H9 (cell line): ENCODE results near the gene IGFBP3. TPM values are rescaled to one million over a fixed set of nuclear protein-coding genes. Genes with fewer than 3 reads are reported as not detected.

Source experiments
- DNase-seq: peaks from one replicate; pipeline ENCODE4 v3.0.0-alpha.2; 2017
- H2AFZ ChIP-seq: one replicate; pipeline ENCODE4 v1.6.1; 2013; ENCODE audit warnings: mild to moderate bottlenecking, low read length, control low read depth, moderate library complexity
- H2AK5ac ChIP-seq: 2 replicates; pipeline ENCODE4 v1.6.1; 2013; ENCODE audit warnings: low read length, control low read depth, mixed read lengths; ENCODE audit not compliant: insufficient read length
- H2BK120ac ChIP-seq: one replicate; pipeline ENCODE4 v1.6.1; 2013; ENCODE audit warnings: low read depth, mild to moderate bottlenecking, low read length, control low read depth, inconsistent platforms; ENCODE audit not compliant: poor library complexity, severe bottlenecking
- H2BK12ac ChIP-seq: 2 replicates; pipeline ENCODE4 v1.6.1; 2013; ENCODE audit warnings: low read length, control low read depth, mixed read lengths, low read depth; ENCODE audit not compliant: insufficient read length
- H2BK15ac ChIP-seq: 2 replicates; pipeline ENCODE4 v1.6.1; 2013; ENCODE audit warnings: low read depth, low read length, control low read depth
- H2BK20ac ChIP-seq: one replicate; pipeline ENCODE4 v1.6.1; 2013; ENCODE audit warnings: low read depth, mild to moderate bottlenecking, low read length, control low read depth, inconsistent platforms; ENCODE audit not compliant: poor library complexity, severe bottlenecking
- H2BK5ac ChIP-seq: 2 replicates; pipeline ENCODE4 v1.6.1; 2013; ENCODE audit warnings: low read length, control low read depth, mixed read lengths; ENCODE audit not compliant: insufficient read length
- H3K14ac ChIP-seq: 2 replicates; pipeline ENCODE4 v1.6.1; 2013; ENCODE audit warnings: low read length, control low read depth; ENCODE audit not compliant: insufficient read depth
- H3K18ac ChIP-seq: 2 replicates; pipeline ENCODE4 v1.6.1; 2013; ENCODE audit warnings: low read depth, mild to moderate bottlenecking, mixed read lengths, low read length, control low read depth; ENCODE audit not compliant: insufficient read length
- H3K23ac ChIP-seq: 2 replicates; pipeline ENCODE4 v1.6.1; 2013; ENCODE audit warnings: low read length, control low read depth, mixed read lengths, low read depth; ENCODE audit not compliant: insufficient read length
- H3K23me2 ChIP-seq: 2 replicates; pipeline ENCODE4 v1.6.1; 2013; ENCODE audit warnings: low read depth, mild to moderate bottlenecking, mixed read lengths, low read length, control low read depth; ENCODE audit not compliant: insufficient read length, poor library complexity, severe bottlenecking
- H3K27ac ChIP-seq: 2 replicates; pipeline ENCODE4 v1.5.1; 2013; ENCODE audit warnings: low read length, control low read depth, mixed read lengths, low read depth; ENCODE audit not compliant: insufficient read length
- H3K27me3 ChIP-seq: 2 replicates; pipeline ENCODE4 v1.6.1; 2013; ENCODE audit warnings: low read length, control low read depth, inconsistent platforms; ENCODE audit not compliant: insufficient read depth
- H3K4ac ChIP-seq: 2 replicates; pipeline ENCODE4 v1.6.1; 2013; ENCODE audit warnings: low read depth, mild to moderate bottlenecking, control low read depth, inconsistent platforms, low read length, moderate library complexity
- H3K4me1 ChIP-seq: 2 replicates; pipeline ENCODE4 v1.6.1; 2013; ENCODE audit warnings: low read length, control low read depth, inconsistent platforms; ENCODE audit not compliant: insufficient read depth
- H3K4me2 ChIP-seq: 2 replicates; pipeline ENCODE4 v1.6.1; 2013; ENCODE audit warnings: low read length, control low read depth, mixed read lengths; ENCODE audit not compliant: insufficient read length, insufficient read depth
- H3K56ac ChIP-seq: 2 replicates; pipeline ENCODE4 v1.6.1; 2013; ENCODE audit warnings: low read depth, mild to moderate bottlenecking, mixed read lengths, low read length, control low read depth; ENCODE audit not compliant: insufficient read length
- H3K79me1 ChIP-seq: 2 replicates; pipeline ENCODE4 v1.6.1; 2013; ENCODE audit warnings: low read depth, mild to moderate bottlenecking, moderate library complexity, low read length, control low read depth, inconsistent platforms; ENCODE audit not compliant: insufficient read depth, poor library complexity, severe bottlenecking
- H3K79me2 ChIP-seq: 2 replicates; pipeline ENCODE4 v1.6.1; 2013; ENCODE audit warnings: low read length, control low read depth, inconsistent platforms; ENCODE audit not compliant: insufficient read depth
- H3K9ac ChIP-seq: 2 replicates; pipeline ENCODE4 v1.6.1; 2013; ENCODE audit warnings: low read length, control low read depth, mixed read lengths; ENCODE audit not compliant: insufficient read length; ENCODE audit errors: extremely low read depth
- H3K9me3 ChIP-seq: one replicate; pipeline ENCODE4 v1.6.1; 2013; ENCODE audit warnings: low read depth, low read length, inconsistent platforms; ENCODE audit not compliant: control insufficient read depth
- H3T11ph ChIP-seq: one replicate; pipeline ENCODE4 v1.6.1; 2013; ENCODE audit warnings: mild to moderate bottlenecking, low read length, control low read depth, inconsistent platforms
- H4K20me1 ChIP-seq: one replicate; pipeline ENCODE4 v1.6.1; 2013; ENCODE audit not compliant: control insufficient read depth, insufficient read length, insufficient read depth
- H4K5ac ChIP-seq: 2 replicates; pipeline ENCODE4 v1.6.1; 2013; ENCODE audit warnings: low read depth, mild to moderate bottlenecking, mixed read lengths, low read length, control low read depth; ENCODE audit not compliant: insufficient read length
- H4K8ac ChIP-seq: replicated peaks from 2 replicates; pipeline ENCODE4 v1.6.1; 2013; ENCODE audit warnings: low read length, control low read depth, mixed read lengths, low read depth; ENCODE audit not compliant: insufficient read length
- H4K91ac ChIP-seq: 2 replicates; pipeline ENCODE4 v1.6.1; 2013; ENCODE audit warnings: low read depth, mild to moderate bottlenecking, moderate library complexity, mixed read lengths, low read length, control low read depth; ENCODE audit not compliant: insufficient read length
- H3K27ac Mint-ChIP-seq, 3 experiments: 2 replicates in 2 of 3; 3 replicates in 1 of 3; pipeline ENCODE4 v1.8.0; 2020 to 2021; ENCODE audit warnings: mixed read lengths in 3 of 3, mild to moderate bottlenecking in 1 of 3, moderate library complexity in 1 of 3
- H3K27me3 Mint-ChIP-seq: 2 replicates; pipeline ENCODE4 v1.8.0; 2021; ENCODE audit warnings: low read depth, mild to moderate bottlenecking, moderate library complexity, mixed read lengths
- H3K36me3 Mint-ChIP-seq, 3 experiments: 2 replicates in 2 of 3; 3 replicates in 1 of 3; pipeline ENCODE4 v1.8.0; 2020 to 2021; ENCODE audit warnings: low read depth in 3 of 3, mixed read lengths in 3 of 3; ENCODE audit not compliant: insufficient read depth in 1 of 3
- H3K4me1 Mint-ChIP-seq, 2 experiments: 2 replicates each; pipeline ENCODE4 v1.8.0; 2020; ENCODE audit warnings: mixed read lengths in 2 of 2
- H3K4me3 Mint-ChIP-seq, 2 experiments: 2 replicates in 1 of 2; 3 replicates in 1 of 2; pipeline ENCODE4 v1.8.0; 2020 to 2021; ENCODE audit warnings: mild to moderate bottlenecking in 2 of 2, mixed read lengths in 2 of 2, moderate library complexity in 1 of 2
- H3K9me3 Mint-ChIP-seq, 2 experiments: 2 replicates in 1 of 2; 3 replicates in 1 of 2; pipeline ENCODE4 v1.8.0; 2020; ENCODE audit warnings: mild to moderate bottlenecking in 2 of 2, mixed read lengths in 2 of 2, moderate library complexity in 1 of 2
- WGBS: extraction: QIAGEN DNeasy Blood & Tissue Kit; methylation state at CpG from one replicate; pipeline ENCODE4 v1.1.7; 2013; ENCODE audit warnings: missing lambda C conversion rate, low lambda C conversion rate, mixed read lengths; ENCODE audit not compliant: insufficient read length; ENCODE audit errors: extremely low coverage; 5-methylcytosine and 5-hydroxymethylcytosine counted together
- total RNA-seq: library from RNA; stranded (reverse); gene quantifications from 2 replicates; pipeline ENCODE4 v1.2.1, GENCODE V29; 2021
- TF ChIP-seq, protein P1 (sequence below): fragments of 200-600 bp; sonication (generic); conservative IDR thresholded peaks from 3 replicates; pipeline ENCODE4 v1.8.0; 2021; ENCODE audit warnings: antibody characterized with exemption, mild to moderate bottlenecking

Gene IGFBP3
- total RNA-seq, 1 experiment from 2014 or later = 10.0 TPM

- Histone ChIP-seq H3K18ac (no peak overlapping the region), H3K9ac (no peak overlapping the region), H4K91ac (no peak overlapping the region), H4K20me1 (no peaks in the 10 kb centered on the region), H3K56ac (no peak overlapping the region), H3K23ac (no peak overlapping the region), H2BK15ac (no peak overlapping the region), H2BK20ac (no peak overlapping the region), H3K79me1 (no peaks in the 10 kb centered on the region), H3K27me3 (no peaks in the 10 kb centered on the region), H2AFZ (no peak overlapping the region), H3K27ac (no peak overlapping the region), H2BK120ac (no peak overlapping the region), H2BK12ac (no peak overlapping the region), H2AK5ac (no peak overlapping the region), H3K4ac (no peak overlapping the region), H4K8ac (no peak overlapping the region), H2BK5ac (no peak overlapping the region), H4K5ac (no peak overlapping the region), H3K4me2 (no peak overlapping the region), H3K79me2 (no peaks in the 10 kb centered on the region), H3K4me1 (no peaks in the 10 kb centered on the region), H3K23me2 (no peaks in the 10 kb centered on the region), H3T11ph (no peak overlapping the region), H3K14ac (no peak overlapping the region), H3K9me3 (no peaks in the 10 kb centered on the region)
- WGBS = no CpG with 5 or more reads among the region's 2 CpGs
- no peaks in the 10 kb centered on the region for H3K9me3 Mint-ChIP-seq
- DNase-seq = no peak
- no peaks in the 10 kb centered on the region for H3K36me3 Mint-ChIP-seq
- H3K4me3 Mint-ChIP-seq = no peak overlapping the region
- TF ChIP-seq, protein P1, sequence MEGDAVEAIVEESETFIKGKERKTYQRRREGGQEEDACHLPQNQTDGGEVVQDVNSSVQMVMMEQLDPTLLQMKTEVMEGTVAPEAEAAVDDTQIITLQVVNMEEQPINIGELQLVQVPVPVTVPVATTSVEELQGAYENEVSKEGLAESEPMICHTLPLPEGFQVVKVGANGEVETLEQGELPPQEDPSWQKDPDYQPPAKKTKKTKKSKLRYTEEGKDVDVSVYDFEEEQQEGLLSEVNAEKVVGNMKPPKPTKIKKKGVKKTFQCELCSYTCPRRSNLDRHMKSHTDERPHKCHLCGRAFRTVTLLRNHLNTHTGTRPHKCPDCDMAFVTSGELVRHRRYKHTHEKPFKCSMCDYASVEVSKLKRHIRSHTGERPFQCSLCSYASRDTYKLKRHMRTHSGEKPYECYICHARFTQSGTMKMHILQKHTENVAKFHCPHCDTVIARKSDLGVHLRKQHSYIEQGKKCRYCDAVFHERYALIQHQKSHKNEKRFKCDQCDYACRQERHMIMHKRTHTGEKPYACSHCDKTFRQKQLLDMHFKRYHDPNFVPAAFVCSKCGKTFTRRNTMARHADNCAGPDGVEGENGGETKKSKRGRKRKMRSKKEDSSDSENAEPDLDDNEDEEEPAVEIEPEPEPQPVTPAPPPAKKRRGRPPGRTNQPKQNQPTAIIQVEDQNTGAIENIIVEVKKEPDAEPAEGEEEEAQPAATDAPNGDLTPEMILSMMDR = no peak
- no peaks in the 10 kb centered on the region; the same call in 1 of the 2 replicates for H3K27me3 Mint-ChIP-seq
- no peak overlapping the region for H3K27ac Mint-ChIP-seq
- H3K4me1 Mint-ChIP-seq = peaks cover 4 to 5% of the 10 kb centered on the region in 2 experiments; a peak in 1 of 4 replicates
Observed at GRCh38 chr7:45970454-45970853, 49.4 kb upstream of the IGFBP3 start.
